ENCODE results near the gene OTULINL.

OTULINL gene

GRCh38 chr5:14594378-14595074, 12.9 kb downstream of the OTULINL start:
- DNase-seq: no peak
- in situ Hi-C loops (cut with HindIII; ENCODE audit: low pct_ligation_motif_present, low pct_unique_long_range_greater_than_20kb, low sequenced_read_pairs): no loop called here

- in situ Hi-C loops (cut with HindIII; ENCODE audit: low pct_ligation_motif_present, low pct_unique_long_range_greater_than_20kb, low sequenced_read_pairs): no loop called here
- DNase-seq: no peak
These were observed 13.6 kb downstream of the OTULINL start for GRCh38 chr5:14595189-14595588.

- in situ Hi-C loops (cut with HindIII; ENCODE audit: low pct_ligation_motif_present, low pct_unique_long_range_greater_than_20kb, low sequenced_read_pairs): no loop called here
- DNase-seq: no peak
These were observed 14.3 kb downstream of the OTULINL start for GRCh38 chr5:14595891-14596290.

- no peak for DNase-seq
- in situ Hi-C loops (cut with HindIII; ENCODE audit: low pct_ligation_motif_present, low pct_unique_long_range_greater_than_20kb, low sequenced_read_pairs): no loop called here
These were observed 15.5 kb downstream of the OTULINL start for GRCh38 chr5:14597080-14597479.

GRCh38 chr5:14598225-14598624, 16.6 kb downstream of the OTULINL start:
- in situ Hi-C loops (cut with HindIII; ENCODE audit: low pct_ligation_motif_present, low pct_unique_long_range_greater_than_20kb, low sequenced_read_pairs): no loop called here

GRCh38 chr5:14599476-14600127, 18.0 kb downstream of the OTULINL start:
- in situ Hi-C loops (cut with HindIII; ENCODE audit: low pct_ligation_motif_present, low pct_unique_long_range_greater_than_20kb, low sequenced_read_pairs): no loop called here
- DNase-seq: no peak

More at GRCh38 chr5:14598225-14598624, 16.6 kb downstream of the OTULINL start:
- DNase-seq: no peak

GRCh38 chr5:14600846-14601245, 19.3 kb downstream of the OTULINL start:
- in situ Hi-C loops (cut with HindIII; ENCODE audit: low pct_ligation_motif_present, low pct_unique_long_range_greater_than_20kb, low sequenced_read_pairs): no loop called here
- DNase-seq: no peak

GRCh38 chr5:14603141-14603540, 21.5 kb downstream of the OTULINL start:
- in situ Hi-C loops (cut with HindIII; ENCODE audit: low pct_ligation_motif_present, low pct_unique_long_range_greater_than_20kb, low sequenced_read_pairs): no loop called here
- no peak for DNase-seq

GRCh38 chr5:14607104-14607503, 25.5 kb downstream of the OTULINL start:
- DNase-seq: no peak
- in situ Hi-C loops (cut with HindIII; ENCODE audit: low pct_ligation_motif_present, low pct_unique_long_range_greater_than_20kb, low sequenced_read_pairs): no loop called here

- no peak for DNase-seq
These were observed 26.6 kb downstream of the OTULINL start for GRCh38 chr5:14608169-14608568.

GRCh38 chr5:14611737-14612136, 30.1 kb downstream of the OTULINL start:
- in situ Hi-C loops (cut with HindIII; ENCODE audit: low pct_ligation_motif_present, low pct_unique_long_range_greater_than_20kb, low sequenced_read_pairs): no loop called here
- no peak for DNase-seq

More at GRCh38 chr5:14608169-14608568, 26.6 kb downstream of the OTULINL start:
- in situ Hi-C loops (cut with HindIII; ENCODE audit: low pct_ligation_motif_present, low pct_unique_long_range_greater_than_20kb, low sequenced_read_pairs): no loop called here

GRCh38 chr5:14614490-14614889, 32.9 kb downstream of the OTULINL start:
- in situ Hi-C loops (cut with HindIII; ENCODE audit: low pct_ligation_motif_present, low pct_unique_long_range_greater_than_20kb, low sequenced_read_pairs): no loop called here
- DNase-seq: no peak

- in situ Hi-C loops (cut with HindIII; ENCODE audit: low pct_ligation_motif_present, low pct_unique_long_range_greater_than_20kb, low sequenced_read_pairs): no loop called here
- DNase-seq: no peak
These were observed 33.8 kb downstream of the OTULINL start for GRCh38 chr5:14615365-14615764.

- no peak for DNase-seq
- in situ Hi-C loops (cut with HindIII; ENCODE audit: low pct_ligation_motif_present, low pct_unique_long_range_greater_than_20kb, low sequenced_read_pairs): no loop called here
These were observed 35.8 kb downstream of the OTULINL start for GRCh38 chr5:14617441-14617840.

- in situ Hi-C loops (cut with HindIII; ENCODE audit: low pct_ligation_motif_present, low pct_unique_long_range_greater_than_20kb, low sequenced_read_pairs): no loop called here
- no peak for DNase-seq
These were observed 45.7 kb downstream of the OTULINL start for GRCh38 chr5:14627270-14627669.

GRCh38 chr5:14628346-14628745, 46.8 kb downstream of the OTULINL start:
- in situ Hi-C loops (cut with HindIII; ENCODE audit: low pct_ligation_motif_present, low pct_unique_long_range_greater_than_20kb, low sequenced_read_pairs): no loop called here
- DNase-seq: peak; percentile 54

- in situ Hi-C loops (cut with HindIII; ENCODE audit: low pct_ligation_motif_present, low pct_unique_long_range_greater_than_20kb, low sequenced_read_pairs): no loop called here
- DNase-seq: no peak
These were observed 49.1 kb downstream of the OTULINL start for GRCh38 chr5:14630671-14631070.

- in situ Hi-C loops (cut with HindIII; ENCODE audit: low pct_ligation_motif_present, low pct_unique_long_range_greater_than_20kb, low sequenced_read_pairs): no loop called here
- no peak for DNase-seq
These were observed 54.1 kb downstream of the OTULINL start for GRCh38 chr5:14635656-14636055.

- in situ Hi-C loops (cut with HindIII; ENCODE audit: low pct_ligation_motif_present, low pct_unique_long_range_greater_than_20kb, low sequenced_read_pairs): no loop called here
- DNase-seq: no peak
These were observed 59.2 kb downstream of the OTULINL start for GRCh38 chr5:14640765-14641164.

- no peak for DNase-seq
- in situ Hi-C loops (cut with HindIII; ENCODE audit: low pct_ligation_motif_present, low pct_unique_long_range_greater_than_20kb, low sequenced_read_pairs): no loop called here
These were observed 63.1 kb downstream of the OTULINL start for GRCh38 chr5:14644623-14645237.
